Bone marrow (tissue), 2 donors: Measurements from ENCODE around the gene SEL1L2.

Experiments used
- DNase-seq, 2 donors: peaks; one replicate each; lab custom pipeline; 2025; lab: John Stamatoyannopoulos, UW

Gene SEL1L2

GRCh38 chr20:13813910-13814309, 176.5 kb downstream of the SEL1L2 start:
- no peak for DNase-seq

GRCh38 chr20:13810446-13810845, 180.0 kb downstream of the SEL1L2 start:
- no peak for DNase-seq

GRCh38 chr20:13809855-13810254, 180.6 kb downstream of the SEL1L2 start:
- no peak for DNase-seq

- DNase-seq: no peak
Observed at GRCh38 chr20:13809373-13809772, 181.0 kb downstream of the SEL1L2 start.

- DNase-seq: no peak
Observed at GRCh38 chr20:13800728-13801134, 189.7 kb downstream of the SEL1L2 start.

GRCh38 chr20:13799974-13800373, 190.4 kb downstream of the SEL1L2 start:
- no peak for DNase-seq
